NCI-H446 (cell line): Measurements from ENCODE around the gene FLYWCH2.
"Not testable (repeated sequence)": the region's sequence is repeated elsewhere in the genome, so short reads cannot be mapped to it uniquely, and the experiment has no call there.

ENCODE experiments used
- DNase-seq, 2 experiments: peaks; one replicate each; lab custom pipeline; 2025; lab: John Stamatoyannopoulos, UW

FLYWCH2 gene

DNA sequence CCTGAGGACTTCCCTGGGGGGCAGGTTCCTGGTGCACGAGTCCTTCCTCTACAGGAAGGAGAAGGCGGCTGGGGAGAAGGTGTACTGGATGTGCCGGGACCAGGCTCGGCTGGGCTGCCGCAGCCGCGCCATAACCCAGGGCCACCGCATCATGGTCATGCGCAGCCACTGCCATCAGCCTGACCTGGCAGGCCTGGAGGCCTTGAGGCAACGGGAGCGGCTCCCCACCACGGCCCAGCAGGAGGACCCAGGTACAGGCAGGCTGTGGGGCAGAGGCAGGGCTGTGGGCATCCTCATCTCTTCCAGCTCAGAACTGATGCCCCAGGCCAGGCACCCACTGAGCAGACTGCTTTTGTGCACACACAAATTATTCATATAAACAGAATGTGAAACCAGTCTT lies 55.2 kb downstream of the FLYWCH2 start:
- no peak for DNase-seq

GRCh38 chr16:2939968-2940367 lies 57.0 kb downstream of the FLYWCH2 start:
- DNase-seq: no peak

- no peak for DNase-seq
Observed at GRCh38 chr16:2942045-2942444, 59.0 kb downstream of the FLYWCH2 start.

DNA sequence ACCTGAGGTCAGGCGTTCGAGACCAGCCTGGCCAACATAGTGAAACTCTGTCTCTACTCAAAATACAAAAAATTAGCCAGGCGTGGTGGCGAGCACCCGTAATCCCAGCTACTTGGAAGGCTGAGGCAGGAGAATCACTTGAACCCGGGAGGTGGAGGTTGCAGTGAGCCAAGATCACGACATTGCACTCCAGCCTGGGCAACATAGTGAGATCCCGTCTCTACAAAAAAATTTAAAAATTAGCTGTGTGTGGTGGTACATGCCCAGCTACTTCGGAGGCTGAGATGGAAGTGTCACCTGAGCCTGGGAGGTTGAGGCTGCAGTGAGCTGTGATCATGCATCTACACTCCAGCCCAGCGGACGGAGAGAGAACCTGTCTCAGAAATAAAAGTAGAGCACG lies 60.7 kb downstream of the FLYWCH2 start:
- not testable (repeated sequence) for DNase-seq

DNA sequence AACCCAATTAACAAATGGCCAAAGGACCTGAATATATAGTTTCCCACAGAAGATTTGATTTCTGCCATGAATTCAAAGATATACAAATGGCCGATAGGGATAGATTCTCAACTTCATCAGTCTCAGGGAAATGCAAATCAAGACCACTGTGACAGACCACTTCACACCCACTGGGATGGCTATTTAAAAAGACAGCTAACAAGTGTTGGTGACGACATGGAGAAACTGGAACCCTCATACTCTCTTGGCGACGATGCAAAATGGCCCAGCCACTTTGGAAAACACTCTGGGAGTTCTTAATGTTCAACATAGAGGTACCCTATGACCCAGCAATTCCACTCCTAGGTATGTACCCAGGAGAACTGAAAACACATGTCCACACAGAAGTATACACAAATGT lies 63.6 kb downstream of the FLYWCH2 start:
- DNase-seq: no peak
